ENCODE results near the gene C20orf204.

GRCh38 chr20:64006490-64006889 is 29.5 kb upstream of the C20orf204 start:
- TF ChIP-seq CTCF (IDR thresholded peaks at IDR 0.05; ENCODE audit: low read length) (no peak), EZH2phosphoT487 (IDR thresholded peaks at IDR 0.05; ENCODE audit: low read length) (no peak), EZH2 (optimal IDR thresholded peaks at IDR 0.05; ENCODE audit: low read depth, low read length) (no peak)

Data from MM.1S (cell line).